Small intestine (tissue), 7 donors: ENCODE results near the gene IFNGR2. TPM values are rescaled to one million over a fixed set of nuclear protein-coding genes. Genes with fewer than 3 reads are reported as not detected.
A peak's percentile ranks its signal among the peaks of the same experiment; 100 is the strongest.

Experiments used
- DNase-seq, 2 donors: peaks; one replicate each; pipeline versions ENCODE4 v3.0.0 to v3.0.0-alpha.2; 2013
- FAIRE-seq: peaks from 2 replicates; lab custom pipeline; 2012; peaks lifted over from hg19 to GRCh38; lab: Jason Lieb, UNC
- H3K27ac ChIP-seq, 3 donors: one replicate each; pipeline ENCODE4 v1.5.1; 2013; ENCODE audit warnings: low read length in 2 of 3, mild to moderate bottlenecking in 2 of 3, control low read depth in 1 of 3, inconsistent platforms in 1 of 3, low read depth in 1 of 3, moderate library complexity in 1 of 3
- H3K27me3 ChIP-seq, 3 donors: one replicate each; pipeline ENCODE4 v1.6.1; 2013; ENCODE audit warnings: low read length in 3 of 3, inconsistent platforms in 1 of 3; ENCODE audit not compliant: control insufficient read depth in 3 of 3, insufficient read depth in 3 of 3
- H3K36me3 ChIP-seq, 3 donors: one replicate each; pipeline ENCODE4 v1.6.1; 2013; ENCODE audit warnings: low read length in 3 of 3, inconsistent platforms in 1 of 3, low read depth in 1 of 3, mild to moderate bottlenecking in 1 of 3, moderate library complexity in 1 of 3; ENCODE audit not compliant: control insufficient read depth in 3 of 3, insufficient read depth in 2 of 3
- H3K4me1 ChIP-seq, 3 donors: one replicate each; pipeline ENCODE4 v1.6.1; 2013; ENCODE audit warnings: low read length in 2 of 3, inconsistent platforms in 1 of 3, low read depth in 1 of 3, mild to moderate bottlenecking in 1 of 3, moderate library complexity in 1 of 3; ENCODE audit not compliant: control insufficient read depth in 3 of 3, insufficient read depth in 2 of 3
- H3K4me3 ChIP-seq, 3 donors: one replicate each; pipeline ENCODE4 v1.5.1; 2013; ENCODE audit warnings: low read length in 3 of 3, control low read depth in 1 of 3, inconsistent platforms in 1 of 3, low read depth in 1 of 3, mild to moderate bottlenecking in 1 of 3, moderate library complexity in 1 of 3
- H3K9me3 ChIP-seq, 2 donors: one replicate each; pipeline ENCODE4 v1.6.1; 2013; ENCODE audit warnings: low read depth in 1 of 2, low read length in 1 of 2; ENCODE audit not compliant: control insufficient read depth in 2 of 2, insufficient read depth in 1 of 2
- WGBS, 3 donors: extraction: QIAGEN DNeasy Blood & Tissue Kit; methylation state at CpG; one replicate each; pipeline ENCODE4 v1.1.7; 2013; 5-methylcytosine and 5-hydroxymethylcytosine counted together
- polyA plus RNA-seq, 4 donors: library from polyadenylated mRNA; stranded (reverse) in 3 of 4; unstranded in 1 of 4; fragments of 200-250 nt in 3 of 4; fragments of 120-200 nt in 1 of 4; gene quantifications; one replicate each; pipeline versions ENCODE4 v1.2.1 to v1.2.3, GENCODE V29; 2013
- donor health status: healthy with polysubstance abuse.
- donor health status: control.
- donor health status: control.
- donor health status: Bipolar disorder and iron deficiency.
- donor health status: healthy.

IFNGR2 gene
- polyA plus RNA-seq, 4 donors = 42.8 to 121 (median 68.8) TPM

- no peaks in the 10 kb centered on the region for H3K9me3 ChIP-seq
- FAIRE-seq = no peak
- 0 to 1% (median 0%) methylated on average over 67 to 93 of the region's 93 CpGs for WGBS, 3 donors
- peak; percentile 97 for DNase-seq
- H3K27ac ChIP-seq = peak within 1 kb of the TSS; percentile 96 to 99 (median 96)
- no peaks in the 10 kb centered on the region for H3K27me3 ChIP-seq
- peaks cover 0 to 6% (median 0%) of the 10 kb centered on the region in 3 donors for H3K36me3 ChIP-seq
- H3K4me1 ChIP-seq = no peaks in the 10 kb centered on the region
- H3K4me3 ChIP-seq = peak within 1 kb of the TSS; percentile 79 to 91 (median 80)
Observed at GRCh38 chr21:33479679-33480480, 76.7 kb downstream of the IFNGR2 start, which contains the start of gene TMEM50B. Gene TMEM50B, minus strand, starts transcription at chr21:33479974. Its CDS starts 11,089 bp downstream, at chr21:33468885.

GRCh38 chr21:33480481-33481103, 77.4 kb downstream of the IFNGR2 start:
- Histone ChIP-seq H3K9me3 (no peaks in the 10 kb centered on the region), H3K27me3 (no peaks in the 10 kb centered on the region), H3K4me3 (peak overlapping the region; percentile 49 to 80 (median 77)), H3K36me3 (peaks cover 0 to 6% (median 0%) of the 10 kb centered on the region in 3 donors), H3K4me1 (no peaks in the 10 kb centered on the region), H3K27ac (peak overlapping the region; percentile 89 to 96 (median 91))
- FAIRE-seq (no peak), DNase-seq (no peak)
- 9 to 26% (median 17%) methylated on average over 17 of the region's 17 CpGs for WGBS, 3 donors

- Histone ChIP-seq H3K4me1 (no peaks in the 10 kb centered on the region), H3K27me3 (no peaks in the 10 kb centered on the region), H3K27ac (no peak overlapping the region), H3K36me3 (peaks cover 0 to 4% (median 0%) of the 10 kb centered on the region in 3 donors), H3K9me3 (no peaks in the 10 kb centered on the region), H3K4me3 (no peak overlapping the region)
- 90 to 95% (median 91%) methylated on average over 9 of the region's 9 CpGs for WGBS, 3 donors
- FAIRE-seq = no peak
- DNase-seq = no peak
Observed at GRCh38 chr21:33481314-33481943, 78.2 kb downstream of the IFNGR2 start.

Other genes with a start within 250 kb of the IFNGR2 start
- gene IFNAR2, start 173.5 kb upstream of the IFNGR2 start, polyA plus RNA-seq = 10 to 100 TPM in 3 of 4 donors, 1 to 10 TPM in 1; 4.9 to 29.7 (median 14.2) TPM
- 10 to 100 TPM; 30.9 to 90.6 (median 44.0) TPM for gene IL10RB, start 137.0 kb upstream of the IFNGR2 start, polyA plus RNA-seq
- 10 to 100 TPM in 2 of 4 donors, 1 to 10 TPM in 2; 6.0 to 31.0 (median 17.3) TPM for gene IFNAR1, start 78.4 kb upstream of the IFNGR2 start, polyA plus RNA-seq
- gene TMEM50B, start 76.6 kb downstream of the IFNGR2 start, polyA plus RNA-seq = 10 to 100 TPM; 22.2 to 54.3 (median 50.1) TPM
- gene DNAJC28, start 88.3 kb downstream of the IFNGR2 start, polyA plus RNA-seq = 1 to 10 TPM; 1.6 to 3.1 (median 2.1) TPM
- gene GART, start 138.7 kb downstream of the IFNGR2 start, polyA plus RNA-seq = 10 to 100 TPM; 21.9 to 54.8 (median 29.5) TPM
- 100 to 1,000 TPM in 1 of 4 donors, 10 to 100 TPM in 3; 76.1 to 228 (median 88.8) TPM for gene SON, start 139.6 kb downstream of the IFNGR2 start, polyA plus RNA-seq
- gene DONSON, start 185.3 kb downstream of the IFNGR2 start, polyA plus RNA-seq = 10 to 100 TPM in 3 of 4 donors, 1 to 10 TPM in 1; 8.9 to 24.2 (median 15.2) TPM
- 10 to 100 TPM; 13.5 to 37.1 (median 15.9) TPM for gene CRYZL1, start 238.3 kb downstream of the IFNGR2 start, polyA plus RNA-seq
- gene ITSN1, start 239.1 kb downstream of the IFNGR2 start, polyA plus RNA-seq = 10 to 100 TPM; 10.5 to 38.0 (median 21.1) TPM